Measurements from ENCODE around the gene VAV2.

DNA sequence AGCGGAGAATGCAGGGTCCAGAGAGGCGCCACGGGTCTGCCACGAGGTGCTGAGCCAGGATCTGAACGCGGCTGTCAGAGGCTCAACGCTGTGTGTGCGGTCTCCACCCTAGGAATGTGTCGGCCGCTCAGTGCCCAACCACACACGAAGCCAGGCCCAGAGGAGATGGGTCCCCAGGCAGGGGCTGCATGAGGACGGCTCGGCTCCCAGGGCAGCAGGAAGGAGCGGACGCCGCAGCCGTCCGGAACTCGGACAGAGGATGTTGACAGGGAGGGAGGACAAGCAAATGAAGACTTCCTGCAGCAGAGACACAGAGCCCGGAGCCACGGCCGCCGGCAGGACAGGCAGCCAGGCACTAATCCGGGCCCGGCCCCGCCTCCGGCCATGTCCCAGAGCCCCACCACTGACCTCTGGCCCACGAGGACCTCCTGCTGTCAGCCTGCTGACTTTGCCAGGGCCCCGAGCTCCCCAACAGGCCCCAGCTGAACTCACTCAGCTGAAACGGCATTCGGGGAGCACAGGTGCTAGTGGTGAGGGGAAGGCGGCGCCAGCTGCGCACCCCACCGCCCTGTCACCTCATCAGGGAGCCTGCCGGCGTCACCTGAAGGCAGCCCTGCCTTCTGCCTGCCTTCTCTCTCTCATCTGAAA lies 12.7 kb downstream of the VAV2 start:
- no peak for TF ChIP-seq POLR2A (IDR thresholded peaks at IDR 0.05)
- TF ChIP-seq, protein P1, sequence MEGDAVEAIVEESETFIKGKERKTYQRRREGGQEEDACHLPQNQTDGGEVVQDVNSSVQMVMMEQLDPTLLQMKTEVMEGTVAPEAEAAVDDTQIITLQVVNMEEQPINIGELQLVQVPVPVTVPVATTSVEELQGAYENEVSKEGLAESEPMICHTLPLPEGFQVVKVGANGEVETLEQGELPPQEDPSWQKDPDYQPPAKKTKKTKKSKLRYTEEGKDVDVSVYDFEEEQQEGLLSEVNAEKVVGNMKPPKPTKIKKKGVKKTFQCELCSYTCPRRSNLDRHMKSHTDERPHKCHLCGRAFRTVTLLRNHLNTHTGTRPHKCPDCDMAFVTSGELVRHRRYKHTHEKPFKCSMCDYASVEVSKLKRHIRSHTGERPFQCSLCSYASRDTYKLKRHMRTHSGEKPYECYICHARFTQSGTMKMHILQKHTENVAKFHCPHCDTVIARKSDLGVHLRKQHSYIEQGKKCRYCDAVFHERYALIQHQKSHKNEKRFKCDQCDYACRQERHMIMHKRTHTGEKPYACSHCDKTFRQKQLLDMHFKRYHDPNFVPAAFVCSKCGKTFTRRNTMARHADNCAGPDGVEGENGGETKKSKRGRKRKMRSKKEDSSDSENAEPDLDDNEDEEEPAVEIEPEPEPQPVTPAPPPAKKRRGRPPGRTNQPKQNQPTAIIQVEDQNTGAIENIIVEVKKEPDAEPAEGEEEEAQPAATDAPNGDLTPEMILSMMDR (IDR thresholded peaks at IDR 0.05) = no peak
